Keratinocyte (primary cell): Measurements from ENCODE around the gene KLHDC8B. TPM values are rescaled to one million over a fixed set of nuclear protein-coding genes. Genes with fewer than 3 reads are reported as not detected.

Source experiments
- polyA plus RNA-seq, 5 experiments: library from polyadenylated mRNA; depleted of rRNA in 3 of 5; stranded (reverse) in 3 of 5; stranded (forward) in 1 of 5; unstranded in 1 of 5; fragments of >200 nt; gene quantifications; 1 replicate in 1 of 5; 2 replicates in 3 of 5; 3 replicates in 1 of 5; pipeline versions ENCODE4 v1.2.1 to v1.2.3, GENCODE V29; 2011 to 2012; ENCODE audit warnings: missing spikeins in 2 of 5, low read depth in 1 of 5, low replicate concordance in 1 of 5

The KLHDC8B gene
- polyA plus RNA-seq, 1 donor (not counting 4 experiments of a cell fraction or from before 2014, with no cell fraction given): 19.5 TPM

Other genes with a start within 250 kb of the KLHDC8B start
- 0.93 to 1.1 TPM (median 0.99 TPM) in 3 replicates for gene P4HTM, start 181.4 kb upstream of the KLHDC8B start, polyA plus RNA-seq
- 61.5 to 90.9 TPM (median 77.4 TPM) in 3 replicates for gene WDR6, start 164.2 kb upstream of the KLHDC8B start, polyA plus RNA-seq
- gene DALRD3, start 153.0 kb upstream of the KLHDC8B start, polyA plus RNA-seq: 33.7 to 41.1 TPM (median 37.8 TPM) in 3 replicates
- gene NDUFAF3, start 149.5 kb upstream of the KLHDC8B start, polyA plus RNA-seq: 38.3 to 70.1 TPM (median 44.8 TPM) in 3 replicates
- gene IMPDH2, start 142.2 kb upstream of the KLHDC8B start, polyA plus RNA-seq: 199 to 221 TPM (median 210 TPM) in 3 replicates
- 60.4 to 79.5 TPM (median 71.2 TPM) in 3 replicates for gene QRICH1, start 77.5 kb upstream of the KLHDC8B start, polyA plus RNA-seq
- gene QARS1, start 66.8 kb upstream of the KLHDC8B start, polyA plus RNA-seq: 131 to 177 TPM (median 162 TPM) in 3 replicates
- 21.2 to 31.5 TPM (median 23.1 TPM) in 3 replicates for gene USP19, start 50.8 kb upstream of the KLHDC8B start, polyA plus RNA-seq
- gene LAMB2, start 38.5 kb upstream of the KLHDC8B start, polyA plus RNA-seq: 108 to 193 TPM (median 127 TPM) in 3 replicates
- gene CCDC71, start 5.3 kb upstream of the KLHDC8B start, polyA plus RNA-seq: 18.8 to 27.7 TPM (median 21.5 TPM) in 3 replicates
- gene C3orf62, start 105.6 kb downstream of the KLHDC8B start, polyA plus RNA-seq: 2.6 to 5.4 TPM (median 5.2 TPM) in 3 replicates
- 39.5 to 47.8 TPM (median 45.6 TPM) in 3 replicates for gene USP4, start 168.5 kb downstream of the KLHDC8B start, polyA plus RNA-seq
- 395 to 588 TPM (median 427 TPM) in 3 replicates for gene GPX1, start 186.8 kb downstream of the KLHDC8B start, polyA plus RNA-seq
- 216 to 588 TPM (median 332 TPM) in 3 replicates for gene RHOA, start 240.4 kb downstream of the KLHDC8B start, polyA plus RNA-seq
- 16.5 to 21.2 TPM (median 20.4 TPM) in 3 replicates for gene TCTA, start 240.8 kb downstream of the KLHDC8B start, polyA plus RNA-seq